Sciatic nerve (tissue), 2 donors: ENCODE measurements around the gene TUBD1. TPM values are rescaled to one million over a fixed set of nuclear protein-coding genes. Genes with fewer than 3 reads are reported as not detected.
"Not testable (repeated sequence)": the region's sequence is repeated elsewhere in the genome, so short reads cannot be mapped to it uniquely, and the experiment has no call there.

ENCODE experiments used
- ATAC-seq: fragments of 200-7000 bp; cut with Tn5 transposase; one replicate; pipeline ENCODE4 v1.9.1; 2020; ENCODE audit warnings: mild to moderate bottlenecking, moderate library complexity
- DNase-seq: peaks from one replicate; pipeline ENCODE4 v3.0.0-alpha.2; 2020; ENCODE audit warnings: low spot score
- intact Hi-C: fragments of 100-400 bp; cut with DNase I; formaldehyde crosslinking; loops from one replicate; pipeline ENCODE4 v1.14.2; 2022
- total RNA-seq: library from RNA; stranded (reverse); fragmentation: NEBNext Ultra II Directional; extraction: Animal tissue kit (Norgen Biotek cat#: 25700); gene quantifications from one replicate; pipeline ENCODE4 v1.2.1, GENCODE V29; 2021
- donor health status: DM: no; HTN: no; CAD: no.
- donor health status: DM: no; HTN: no; CAD: no.

Gene TUBD1
- total RNA-seq, result 12.6 TPM

GRCh38 chr17:59892924-59893675 is at the start of gene TUBD1, which contains the start of gene RPS6KB1:
TSS of gene TUBD1 (minus strand) at chr17:59892943. CDS start at chr17:59891002, 1,941 bp downstream.
TSS of gene RPS6KB1 (plus strand) at chr17:59893121. CDS start at chr17:59893185, 64 bp downstream.
- intact Hi-C loops, result no loop called here
- DNase-seq (peak; percentile 97), ATAC-seq (peak; percentile 99)

- no peak for ATAC-seq
- intact Hi-C loops, result no loop called here
- no peak for DNase-seq
Observed at GRCh38 chr17:59941131-59941530, 48.4 kb upstream of the TUBD1 start.

- DNase-seq, intact Hi-C loops, ATAC-seq: not testable (repeated sequence)
Observed at GRCh38 chr17:59940697-59941096, 48.0 kb upstream of the TUBD1 start.

- DNase-seq, intact Hi-C loops, ATAC-seq: not testable (repeated sequence)
Observed at GRCh38 chr17:59933317-59933716, 40.6 kb upstream of the TUBD1 start.

GRCh38 chr17:59930768-59931167 is 38.0 kb upstream of the TUBD1 start:
- intact Hi-C loops, DNase-seq: not testable (repeated sequence)
- peak; percentile 91 for ATAC-seq

- intact Hi-C loops, DNase-seq, ATAC-seq: not testable (repeated sequence)
Observed at GRCh38 chr17:59930121-59930520, 37.4 kb upstream of the TUBD1 start.

GRCh38 chr17:59920637-59921036 is 27.9 kb upstream of the TUBD1 start:
- ATAC-seq, DNase-seq, intact Hi-C loops: not testable (repeated sequence)

- intact Hi-C loops, result loop anchor here (10.0 kb wide), 1 partner anchor 118 kb away; no protein-coding TSS in a partner anchor
- ATAC-seq (no peak), DNase-seq (no peak)
Observed at GRCh38 chr17:59916446-59916845, 23.7 kb upstream of the TUBD1 start.

GRCh38 chr17:59914274-59914854 is 21.6 kb upstream of the TUBD1 start:
- intact Hi-C loops, result loop anchor here (10.0 kb wide), 1 partner anchor 120 kb away; no protein-coding TSS in a partner anchor
- DNase-seq, result no peak
- ATAC-seq, result no peak

- ATAC-seq, result no peak
- intact Hi-C loops, result no loop called here
- no peak for DNase-seq
Observed at GRCh38 chr17:59907467-59907866, 14.7 kb upstream of the TUBD1 start.

GRCh38 chr17:59903455-59903854 is 10.7 kb upstream of the TUBD1 start:
- ATAC-seq (no peak), DNase-seq (no peak)
- intact Hi-C loops, result no loop called here

- ATAC-seq (no peak), DNase-seq (no peak)
- intact Hi-C loops, result no loop called here
Observed at GRCh38 chr17:59901604-59902003, 8.9 kb upstream of the TUBD1 start.

- DNase-seq, result no peak
- intact Hi-C loops, result no loop called here
- peak; percentile 61 for ATAC-seq
Observed at GRCh38 chr17:59899099-59899498, 6.4 kb upstream of the TUBD1 start.

- intact Hi-C loops, result no loop called here
- ATAC-seq (no peak), DNase-seq (no peak)
Observed at GRCh38 chr17:59897090-59897489, 4.3 kb upstream of the TUBD1 start.

- intact Hi-C loops, result no loop called here
- no peak for DNase-seq
- no peak for ATAC-seq
Observed at GRCh38 chr17:59893676-59894100, 945 bp upstream of the TUBD1 start.

GRCh38 chr17:59892251-59892923 is 356 bp downstream of the TUBD1 start:
- DNase-seq (peak; percentile 77), ATAC-seq (peak; percentile 81)
- intact Hi-C loops, result no loop called here

GRCh38 chr17:59890720-59891119 is 2.0 kb downstream of the TUBD1 start:
- intact Hi-C loops, result no loop called here
- ATAC-seq (no peak), DNase-seq (no peak)

GRCh38 chr17:59888145-59888750 is 4.5 kb downstream of the TUBD1 start:
- no peak for DNase-seq
- ATAC-seq, result no peak
- intact Hi-C loops, result no loop called here

- intact Hi-C loops, result no loop called here
- no peak for DNase-seq
- ATAC-seq, result no peak
Observed at GRCh38 chr17:59884861-59885260, 7.9 kb downstream of the TUBD1 start.
